ENCODE measurements around the gene GJB4.
A peak's percentile ranks its signal among the peaks of the same experiment; 100 is the strongest.
"Not testable (repeated sequence)": the region's sequence is repeated elsewhere in the genome, so short reads cannot be mapped to it uniquely, and the experiment has no call there.

Gene GJB4

DNA sequence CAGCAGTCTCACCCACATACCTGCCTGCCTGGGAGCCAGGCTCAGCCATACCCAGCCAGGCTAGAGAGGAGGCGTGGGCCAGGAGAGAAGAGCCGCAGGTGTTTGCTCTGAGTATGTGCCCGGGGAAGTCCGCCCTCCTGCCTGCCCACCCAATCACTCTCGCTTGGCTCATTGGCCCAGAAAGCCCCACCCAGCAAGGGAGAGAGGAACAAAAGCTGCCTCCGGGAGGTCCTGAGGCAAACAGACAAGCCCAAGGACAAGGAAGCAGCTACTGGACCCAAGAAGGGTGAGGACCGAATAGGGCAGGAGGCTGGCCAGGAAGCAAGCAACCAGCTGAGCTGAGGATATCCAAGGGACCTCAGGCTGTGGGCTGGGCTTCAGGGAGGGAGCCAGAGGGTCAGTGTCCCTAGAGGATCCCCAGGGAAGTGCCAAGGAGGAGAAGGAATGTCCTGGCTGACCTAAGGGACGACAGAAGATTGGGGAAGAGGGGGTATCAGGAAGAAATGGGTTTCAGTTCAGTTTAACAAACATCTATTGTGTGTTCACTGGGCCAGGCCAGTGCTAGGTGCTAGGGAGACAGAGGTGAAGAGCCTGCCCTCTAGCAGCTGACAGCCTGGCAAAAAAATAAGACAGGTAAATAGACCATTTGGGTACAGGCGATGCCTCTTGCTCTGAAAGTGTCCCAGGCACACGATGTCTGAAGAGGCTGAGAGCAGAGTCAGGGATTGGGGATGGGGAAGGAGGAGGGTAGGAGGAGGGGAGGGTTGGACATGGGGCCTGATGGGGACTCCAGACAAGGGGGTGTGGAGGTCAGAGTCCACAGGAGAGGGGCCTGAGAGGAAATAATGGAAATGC is at the start of gene GJB4:
GJB4 (plus strand) TSS at position 238 of the 855 bp plus-strand sequence. CDS start 1,515 bp downstream, outside the sequence.
- no peak for DNase-seq (ENCODE audit: low read depth in 3 of 3)

DNA sequence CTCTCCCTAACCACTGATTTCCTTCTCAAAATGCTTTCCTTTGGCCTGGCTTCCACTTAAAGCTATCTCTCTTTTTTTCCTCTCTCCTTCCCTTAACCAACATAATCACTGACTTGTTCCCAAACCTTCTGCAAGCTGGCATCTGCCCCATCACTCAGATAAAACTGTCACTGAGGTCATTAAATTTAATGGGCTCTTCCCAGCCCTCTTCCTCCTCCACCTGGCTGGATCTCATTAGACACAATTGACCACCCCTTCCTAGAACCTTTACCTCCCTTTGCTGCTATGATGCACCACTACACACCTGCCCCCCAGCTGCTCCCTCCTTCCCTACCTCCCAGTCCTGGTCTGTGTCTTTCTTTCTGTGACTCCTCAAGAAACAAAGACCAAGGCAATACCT is 48.7 kb upstream of the GJB4 start:
- DNase-seq (ENCODE audit: low read depth in 3 of 3) = no peak

DNA sequence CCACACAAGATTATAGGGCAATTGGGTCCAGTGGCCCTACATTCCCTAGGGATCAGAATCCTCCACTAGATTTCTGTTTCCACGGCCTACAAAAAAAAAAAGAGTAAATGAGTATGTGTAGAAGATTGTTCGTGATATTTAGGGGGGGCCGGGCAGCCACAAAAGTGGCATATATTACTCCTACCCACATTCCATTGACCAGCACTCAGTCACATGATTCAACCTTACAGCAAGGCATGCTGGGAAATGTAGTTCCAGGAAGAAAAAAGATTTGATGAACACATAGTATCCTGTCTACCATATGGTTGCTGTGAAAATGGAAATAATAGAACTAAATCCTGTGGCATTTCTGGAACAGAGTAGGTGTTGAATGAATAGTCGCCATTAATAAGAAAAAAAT is 48.1 kb upstream of the GJB4 start:
- no peak for DNase-seq (ENCODE audit: low read depth in 3 of 3)

DNA sequence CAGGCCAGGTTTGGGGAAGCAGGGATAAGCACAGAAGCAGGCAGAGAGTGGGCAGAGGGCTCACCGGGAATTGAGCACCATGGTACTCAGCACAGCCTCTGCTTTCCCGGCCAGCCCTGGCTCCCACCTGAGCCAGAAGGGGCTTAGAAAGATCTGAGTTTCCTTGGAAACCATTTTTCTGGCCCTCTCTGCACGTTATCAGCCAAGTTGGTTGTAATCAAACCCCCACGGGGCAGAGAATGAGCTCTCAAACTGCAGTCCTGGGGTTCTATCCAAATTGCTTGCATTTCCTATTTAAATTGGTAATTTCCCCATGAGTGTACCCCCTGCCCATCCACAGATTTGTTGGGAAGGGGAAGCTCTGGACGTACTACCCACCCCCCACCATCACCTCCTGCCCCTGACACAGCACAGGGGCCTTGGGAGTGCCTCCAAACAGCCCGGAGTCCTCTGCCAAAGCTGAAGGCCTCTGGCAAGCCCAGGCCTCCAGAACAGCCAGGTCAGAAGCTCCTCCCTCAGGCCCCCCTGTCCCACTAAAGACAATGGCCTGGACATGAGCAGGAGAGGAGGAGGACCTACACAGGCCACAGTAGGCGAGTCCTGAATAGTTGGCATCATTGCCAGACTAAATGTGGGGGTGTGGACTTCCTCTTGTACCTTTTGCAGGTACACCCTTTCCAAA is 47.4 kb upstream of the GJB4 start:
- DNase-seq (ENCODE audit: low read depth in 3 of 3) = no peak

DNA sequence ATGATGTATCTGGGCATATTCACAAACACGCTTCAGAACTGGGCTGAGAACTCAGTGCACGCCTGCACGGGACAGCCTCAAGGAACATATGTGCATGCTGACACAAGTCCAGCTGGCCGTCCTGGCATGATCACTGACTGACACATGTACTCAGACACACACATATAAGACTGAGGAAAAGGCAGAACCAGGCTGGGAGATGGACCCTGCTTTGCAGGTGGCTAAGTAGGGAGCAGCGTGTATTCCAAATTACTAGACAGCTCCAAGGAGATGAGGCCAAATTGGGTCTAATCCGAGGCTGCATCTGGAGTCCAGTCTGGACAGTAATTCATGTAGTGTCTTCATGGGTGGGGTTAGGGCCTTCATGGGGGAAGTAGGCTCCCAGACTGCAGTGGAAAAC is 46.1 kb upstream of the GJB4 start:
- no peak for DNase-seq (ENCODE audit: low read depth in 3 of 3)

DNA sequence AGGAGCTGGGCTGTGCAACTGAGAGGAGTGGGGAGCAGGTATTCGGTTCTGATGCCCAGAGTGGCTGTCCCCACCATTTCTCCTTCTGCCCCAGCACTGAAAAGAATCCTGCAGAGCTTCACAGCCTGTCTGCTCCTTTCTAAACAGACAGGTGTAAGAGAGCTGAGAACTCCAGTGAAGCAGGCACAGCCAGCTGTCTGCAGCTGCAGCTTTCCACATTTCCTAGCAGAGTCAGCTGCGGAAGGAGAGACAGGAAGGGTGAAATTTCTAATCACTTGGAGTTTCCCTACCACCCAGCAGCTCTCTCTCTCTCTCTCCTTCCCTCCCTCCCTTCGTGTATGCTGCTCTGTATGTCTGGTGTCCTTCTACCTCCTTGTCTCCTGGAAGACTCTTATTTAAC is 45.2 kb upstream of the GJB4 start:
- DNase-seq (ENCODE audit: low read depth in 3 of 3) = no peak

DNA sequence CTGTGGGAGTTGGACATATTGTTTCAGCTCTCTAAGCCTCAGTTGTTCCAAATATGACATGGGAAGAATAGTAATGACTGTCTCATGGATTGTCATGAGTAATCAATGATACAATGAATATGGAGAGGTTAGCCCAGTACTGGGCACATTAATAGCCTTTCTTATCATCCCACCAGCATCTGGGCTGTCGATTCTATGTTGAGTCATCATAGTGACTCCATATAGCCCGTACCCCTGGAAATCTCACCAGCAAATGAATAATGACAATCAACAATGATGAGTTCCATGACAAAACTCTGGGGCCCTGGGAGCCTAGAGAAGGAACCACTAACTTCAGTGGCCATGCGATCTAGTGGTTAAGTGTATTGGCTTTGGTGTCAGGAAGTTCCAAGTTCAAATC is 44.4 kb upstream of the GJB4 start:
- no peak for DNase-seq (ENCODE audit: low read depth in 3 of 3)

DNA sequence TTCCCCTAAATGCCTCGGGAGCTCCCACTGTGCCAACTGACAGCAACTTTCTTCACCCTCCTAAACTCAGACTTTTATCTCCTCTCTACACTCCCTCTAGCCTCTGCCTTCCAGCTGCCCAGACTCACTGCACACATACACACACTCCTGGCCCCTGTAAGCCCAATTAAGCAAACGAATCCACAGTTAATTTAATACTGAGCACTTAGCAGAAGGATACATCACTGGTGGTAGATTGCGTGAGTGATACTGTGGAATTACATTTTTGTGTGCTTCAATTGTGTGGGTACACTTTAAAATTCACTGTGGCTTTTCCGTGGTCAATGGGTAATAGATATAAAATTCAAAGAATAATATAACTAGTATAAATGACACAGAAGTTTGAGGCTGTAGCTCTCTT is 38.3 kb upstream of the GJB4 start:
- DNase-seq (ENCODE audit: low read depth in 3 of 3) = no peak

DNA sequence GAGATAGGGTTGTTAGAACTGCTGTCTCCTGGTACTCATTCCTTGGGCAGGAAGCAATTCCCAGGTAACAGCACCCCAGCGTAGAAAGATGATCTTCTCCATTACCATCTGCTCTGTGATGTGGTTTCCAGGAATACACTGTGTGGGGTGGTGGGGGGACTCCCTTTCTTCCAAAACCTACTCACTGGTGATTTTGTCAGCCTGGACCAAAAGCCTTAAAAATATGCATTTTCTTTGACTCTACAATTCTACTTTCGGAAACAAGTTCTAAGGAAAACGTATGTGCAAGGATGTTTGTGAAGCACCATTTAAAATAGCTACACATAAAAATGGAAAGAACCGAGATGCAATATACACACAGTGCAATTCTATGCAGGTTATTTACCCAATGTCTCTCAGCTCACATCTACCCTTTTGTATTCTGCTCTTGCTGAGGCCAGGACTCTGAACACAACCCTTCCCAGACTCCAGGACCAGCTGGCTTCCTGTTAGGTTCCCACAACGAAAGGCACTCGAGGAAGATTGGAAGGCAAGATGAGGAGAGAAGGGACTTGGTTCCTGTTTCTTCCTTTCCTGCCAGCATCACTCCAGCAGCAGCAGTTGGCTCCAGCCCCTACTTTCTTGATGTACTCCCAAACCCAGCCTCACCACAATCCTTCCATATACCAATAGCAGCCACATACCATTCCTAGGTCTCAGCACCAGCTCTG is 37.7 kb upstream of the GJB4 start:
- DNase-seq (ENCODE audit: low read depth in 3 of 3) = no peak

DNA sequence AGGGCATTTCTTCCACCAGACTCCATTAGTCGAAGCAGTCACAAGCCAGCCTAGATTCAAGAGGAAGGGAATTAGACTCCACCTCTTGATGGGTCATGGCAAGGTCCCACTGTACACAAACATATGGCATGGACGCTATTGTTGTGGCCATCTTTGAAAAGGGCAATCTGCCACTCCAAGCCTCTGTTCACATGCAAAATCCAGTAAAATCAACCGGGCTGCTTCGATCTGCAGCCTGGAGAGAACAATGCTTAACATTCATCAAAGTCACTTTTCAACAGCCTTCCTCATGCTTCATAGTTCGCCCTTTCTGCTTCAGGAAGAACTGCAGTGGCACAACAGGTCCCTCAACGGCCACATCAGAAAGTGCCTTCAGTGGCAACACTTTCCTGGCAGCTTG is 32.7 kb upstream of the GJB4 start:
- no peak for DNase-seq (ENCODE audit: low read depth in 3 of 3)

DNA sequence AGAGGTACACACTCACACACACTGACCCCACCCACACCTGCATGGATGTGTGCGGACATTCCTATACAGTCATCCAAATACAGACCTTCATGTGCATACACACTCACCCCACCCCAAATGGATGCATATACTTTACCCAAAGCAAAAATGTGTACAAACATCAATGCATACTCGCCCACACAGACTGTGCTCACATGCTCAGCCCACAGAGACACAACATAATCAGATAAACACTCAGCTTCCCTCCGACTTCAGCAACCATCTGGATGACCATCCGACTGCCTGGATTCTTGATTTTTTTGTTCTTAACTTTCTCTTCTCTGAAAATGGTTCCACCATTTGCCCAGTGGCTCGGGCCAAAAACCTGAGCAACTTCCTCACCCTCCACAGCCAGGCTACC is 29.1 kb upstream of the GJB4 start:
- no peak for DNase-seq (ENCODE audit: low read depth in 3 of 3)

DNA sequence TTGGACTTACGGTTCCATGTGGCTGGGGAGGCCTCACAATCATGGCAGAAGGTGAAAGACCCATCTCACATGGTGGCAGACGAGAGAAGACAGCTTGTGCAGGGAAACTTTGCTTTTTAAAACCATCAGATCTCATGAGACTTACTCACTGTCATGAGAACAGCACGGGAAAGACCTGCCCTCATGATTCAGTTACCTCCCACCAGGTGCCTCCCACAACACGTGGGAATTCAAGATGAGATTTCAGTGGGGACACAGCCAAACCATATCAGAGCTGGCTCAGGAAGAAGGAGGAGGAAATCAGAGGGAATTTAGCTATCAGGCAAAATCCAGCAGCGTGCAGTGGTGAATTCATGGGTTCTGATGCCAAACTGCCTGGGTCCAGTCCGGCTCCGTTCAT is 26.7 kb upstream of the GJB4 start:
- DNase-seq (ENCODE audit: low read depth in 3 of 3) = not testable (repeated sequence)

DNA sequence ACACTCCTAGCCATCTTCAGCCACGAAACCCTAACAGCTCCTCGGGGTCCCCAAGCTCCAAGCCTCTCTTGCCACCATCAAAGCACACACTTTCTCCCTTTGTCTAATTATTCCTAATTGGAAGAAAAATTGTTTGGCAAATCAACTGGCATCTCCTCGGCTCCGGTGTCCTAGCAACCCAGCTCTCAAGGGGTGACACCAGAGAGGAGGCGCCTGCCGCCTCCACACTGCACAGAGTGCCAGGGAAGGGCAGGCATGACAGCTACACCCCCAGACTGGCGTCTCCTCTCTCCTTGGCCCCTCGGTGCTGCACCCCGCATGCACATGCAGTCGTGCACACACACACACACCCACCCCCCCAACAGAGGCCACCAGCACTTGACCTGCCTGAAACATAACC is 22.8 kb upstream of the GJB4 start:
- DNase-seq (ENCODE audit: low read depth in 3 of 3) = no peak

DNA sequence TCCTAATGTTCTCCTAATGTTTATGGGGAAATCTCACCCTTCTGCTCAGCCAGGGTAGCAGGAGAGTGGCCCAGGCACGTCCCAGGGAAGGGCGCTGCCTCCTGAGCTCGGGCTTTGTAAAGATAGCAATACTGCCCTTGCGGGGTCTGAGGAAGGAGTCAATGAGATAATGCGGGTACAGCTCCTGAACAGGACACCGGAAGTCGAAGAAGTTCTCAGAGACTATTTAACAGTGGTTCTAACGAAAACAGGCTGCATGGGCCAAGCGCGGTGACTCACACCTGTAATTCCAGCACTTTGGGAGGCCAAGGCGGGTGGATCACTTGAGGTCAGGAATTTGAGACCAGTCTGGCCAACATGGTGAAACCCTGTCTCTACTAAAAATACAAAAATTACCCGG is 22.3 kb upstream of the GJB4 start:
- not testable (repeated sequence) for DNase-seq (ENCODE audit: low read depth in 3 of 3)

DNA sequence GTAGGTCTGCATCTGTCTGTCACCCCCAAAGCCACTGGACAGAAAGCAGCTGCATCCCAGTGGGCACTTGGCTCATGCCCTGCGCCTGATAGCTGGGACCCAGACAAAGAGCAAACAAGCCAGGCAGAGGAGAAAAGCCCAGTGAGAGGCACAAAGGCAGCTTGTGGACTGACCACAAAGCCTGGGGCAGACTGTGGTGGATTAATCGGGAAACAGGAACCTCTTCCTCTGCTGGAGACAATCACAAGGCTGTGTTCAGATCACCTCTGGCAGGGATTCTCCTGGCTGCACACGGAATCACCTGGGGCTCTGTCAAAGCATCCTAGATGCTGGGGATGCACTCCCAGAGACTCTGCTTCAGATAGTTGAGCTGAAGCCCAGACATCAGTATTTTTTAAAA is 19.9 kb upstream of the GJB4 start:
- DNase-seq (ENCODE audit: low read depth in 3 of 3) = no peak

DNA sequence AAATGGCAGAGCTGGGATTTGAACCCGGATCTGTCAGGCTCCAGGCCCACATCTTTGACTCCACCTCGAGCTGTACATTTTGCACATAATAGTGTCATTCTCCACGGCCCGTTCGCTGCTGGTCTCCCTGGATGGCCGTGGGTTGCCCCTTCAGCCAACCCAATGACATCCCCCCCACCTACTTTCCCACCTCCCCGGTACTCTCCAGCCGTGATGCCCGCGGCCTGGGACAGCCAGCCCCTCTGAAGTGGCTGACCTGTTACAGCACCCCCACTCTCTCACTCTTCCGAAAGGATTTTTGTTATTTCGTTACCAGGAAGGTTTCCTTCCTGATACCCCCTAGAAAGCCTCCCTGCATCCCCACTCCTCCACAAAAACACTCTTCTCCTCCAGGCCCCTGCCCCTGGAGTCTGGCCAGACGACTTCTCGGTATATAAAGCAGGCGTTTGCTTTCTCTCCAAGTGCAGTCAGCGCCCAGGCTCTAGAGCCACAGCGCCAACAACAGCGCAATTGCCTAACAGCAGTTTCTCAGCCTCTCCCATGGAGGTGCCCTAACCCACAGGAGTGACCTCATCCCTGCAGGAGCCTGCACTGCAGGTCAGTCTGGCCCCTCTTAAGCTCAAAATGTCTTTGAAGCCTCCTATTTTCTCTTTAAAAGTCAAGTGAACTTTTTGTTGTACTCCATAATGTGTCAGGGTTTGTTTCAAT is 19.2 kb upstream of the GJB4 start:
- DNase-seq (ENCODE audit: low read depth in 3 of 3) = no peak

DNA sequence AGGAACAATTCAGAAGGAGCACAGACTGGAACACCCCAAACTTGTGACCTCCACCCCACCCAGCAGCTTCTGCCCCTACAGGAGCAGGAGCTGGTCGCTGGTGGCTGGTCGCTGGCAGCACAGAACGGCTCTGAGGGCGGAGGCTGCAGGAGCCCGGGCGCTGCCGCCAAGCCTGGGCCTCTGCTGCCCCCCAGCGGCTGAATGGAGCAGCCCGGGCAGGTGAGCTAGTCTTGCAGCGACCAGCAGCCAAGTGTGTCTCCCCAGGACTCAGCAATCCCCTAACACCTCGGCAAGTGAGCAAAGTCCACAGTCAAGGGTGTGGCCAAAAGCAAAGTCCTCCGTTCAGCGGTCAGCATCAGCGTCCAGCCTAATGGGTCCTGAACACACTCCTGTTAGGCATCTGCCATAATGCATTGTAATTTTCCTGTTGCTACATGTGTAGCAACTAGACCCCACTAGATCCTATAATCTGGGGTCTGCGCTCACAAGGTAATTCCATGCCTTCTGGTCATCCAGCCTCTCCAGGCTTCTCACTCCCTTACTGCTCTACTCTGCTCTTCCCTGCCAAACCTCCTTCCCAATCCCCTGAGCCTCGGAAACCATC is 16.8 kb upstream of the GJB4 start:
- peak; percentile 67 to 76 (median 69) for DNase-seq (ENCODE audit: low read depth in 3 of 3)

DNA sequence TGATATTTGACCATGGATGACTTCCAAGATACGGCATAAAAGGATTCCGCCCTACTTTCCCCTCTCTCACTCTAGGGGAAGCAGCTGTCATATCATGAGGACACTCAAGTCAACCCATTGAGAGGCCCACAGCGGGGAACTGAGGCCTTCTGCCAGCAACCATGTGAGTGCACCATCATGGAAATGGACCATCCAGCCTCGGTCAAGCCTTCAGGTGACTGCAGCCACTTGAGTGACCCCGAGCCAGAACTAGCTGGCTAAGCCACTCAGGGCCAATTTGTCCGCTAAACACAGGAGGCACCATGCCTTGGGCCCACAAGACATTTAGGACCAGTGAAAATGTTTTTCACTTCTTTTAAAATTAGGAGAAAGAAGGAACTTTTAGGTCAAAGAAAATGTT is 15.8 kb upstream of the GJB4 start:
- DNase-seq (ENCODE audit: low read depth in 3 of 3) = no peak

DNA sequence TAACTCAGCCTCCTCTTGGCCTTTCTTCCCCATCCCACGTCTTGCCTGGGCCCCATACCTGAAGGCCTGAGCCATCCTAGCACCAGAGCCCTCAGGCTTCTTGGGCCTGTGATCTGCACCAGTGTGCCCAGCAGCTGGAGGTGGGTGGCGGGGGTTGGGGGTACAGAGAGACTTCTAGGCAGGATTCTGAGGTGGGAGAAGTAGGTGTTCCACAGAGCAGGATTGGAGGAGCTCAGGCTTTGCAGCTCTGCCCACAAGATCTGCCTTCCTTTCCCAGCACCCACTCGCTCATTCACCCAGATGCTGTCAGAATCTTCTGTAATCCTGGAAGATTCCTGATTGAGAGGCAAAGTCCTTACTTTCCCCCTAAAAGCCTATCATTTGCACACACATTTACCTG is 14.7 kb upstream of the GJB4 start:
- no peak for DNase-seq (ENCODE audit: low read depth in 3 of 3)

DNA sequence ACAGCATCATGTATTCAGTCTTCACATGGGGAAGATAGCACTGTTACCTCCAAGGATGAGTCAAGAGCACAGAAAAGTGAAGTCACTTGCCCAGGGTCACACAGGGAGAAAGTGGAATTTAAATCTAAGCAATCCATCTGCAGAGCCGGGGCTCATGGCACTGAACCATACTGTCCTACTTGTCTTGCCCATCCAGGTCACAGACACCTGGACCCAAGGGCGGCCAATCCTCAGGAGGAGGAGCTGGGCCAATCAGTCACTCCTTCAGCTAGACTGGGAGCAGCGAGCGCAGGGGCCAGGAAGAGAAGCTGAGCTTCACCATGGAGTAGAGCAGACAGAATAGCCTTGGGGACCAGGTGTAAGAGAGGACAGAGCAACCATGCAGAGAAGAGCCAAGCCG is 13.9 kb upstream of the GJB4 start:
- DNase-seq (ENCODE audit: low read depth in 3 of 3) = no peak

DNA sequence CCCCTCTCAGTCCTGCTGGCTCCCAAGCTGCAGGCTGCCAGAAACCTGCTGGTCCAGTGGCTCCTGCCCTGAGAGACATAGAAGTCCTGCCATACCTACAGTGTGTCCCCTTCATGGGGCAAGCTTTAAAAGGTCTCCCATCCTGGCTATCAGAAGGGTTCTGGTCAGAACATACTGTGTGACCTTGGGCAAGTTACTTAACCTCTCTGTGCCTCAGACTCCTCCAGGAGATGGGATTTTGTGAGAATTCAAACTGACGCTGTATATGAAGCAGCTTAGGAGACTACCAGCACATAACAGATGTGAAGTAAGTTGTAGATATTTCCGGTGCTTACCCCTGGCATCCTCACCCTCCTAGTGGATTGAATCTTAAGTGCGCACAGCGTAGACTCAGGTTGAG is 13.4 kb upstream of the GJB4 start:
- DNase-seq (ENCODE audit: low read depth in 3 of 3) = no peak

All from stimulated activated CD4-positive, alpha-beta T cell treated with anti-CD3 and anti-CD28 coated beads, TNF-alpha, amount 100 ng/mL, for 48 hours (primary cell).